IPS DF 6.9 (cell line): Measurements from ENCODE around the gene ZNHIT2.

ENCODE experiments used
- DNase-seq: peaks from one replicate; pipeline ENCODE4 v3.0.0-alpha.2; 2013; ENCODE audit warnings: low read depth, low spot score
- H3K27ac ChIP-seq: one replicate; pipeline ENCODE4 v1.5.1; 2013; ENCODE audit warnings: low read length, control low read depth
- H3K27me3 ChIP-seq: 2 replicates; pipeline ENCODE4 v1.6.1; 2013; ENCODE audit warnings: mild to moderate bottlenecking, low read length; ENCODE audit not compliant: control insufficient read depth, insufficient read depth
- H3K36me3 ChIP-seq: 2 replicates; pipeline ENCODE4 v1.6.1; 2013; ENCODE audit warnings: low read length; ENCODE audit not compliant: control insufficient read depth, insufficient read depth
- H3K4me1 ChIP-seq: 2 replicates; pipeline ENCODE4 v1.6.1; 2013; ENCODE audit warnings: low read length; ENCODE audit not compliant: control insufficient read depth, insufficient read depth
- H3K4me3 ChIP-seq: 2 replicates; pipeline ENCODE4 v1.5.1; 2013; ENCODE audit warnings: mild to moderate bottlenecking, low read length
- H3K9me3 ChIP-seq: 2 replicates; pipeline ENCODE4 v1.6.1; 2013; ENCODE audit warnings: low read length, inconsistent platforms; ENCODE audit not compliant: control insufficient read depth, insufficient read depth
- WGBS: extraction: QIAGEN DNeasy Blood & Tissue Kit; methylation state at CpG from one replicate; pipeline ENCODE4 v1.1.7; 2013; ENCODE audit warnings: mixed read lengths, missing lambda C conversion rate; ENCODE audit not compliant: insufficient read length, insufficient coverage; 5-methylcytosine and 5-hydroxymethylcytosine counted together

The ZNHIT2 gene

DNA sequence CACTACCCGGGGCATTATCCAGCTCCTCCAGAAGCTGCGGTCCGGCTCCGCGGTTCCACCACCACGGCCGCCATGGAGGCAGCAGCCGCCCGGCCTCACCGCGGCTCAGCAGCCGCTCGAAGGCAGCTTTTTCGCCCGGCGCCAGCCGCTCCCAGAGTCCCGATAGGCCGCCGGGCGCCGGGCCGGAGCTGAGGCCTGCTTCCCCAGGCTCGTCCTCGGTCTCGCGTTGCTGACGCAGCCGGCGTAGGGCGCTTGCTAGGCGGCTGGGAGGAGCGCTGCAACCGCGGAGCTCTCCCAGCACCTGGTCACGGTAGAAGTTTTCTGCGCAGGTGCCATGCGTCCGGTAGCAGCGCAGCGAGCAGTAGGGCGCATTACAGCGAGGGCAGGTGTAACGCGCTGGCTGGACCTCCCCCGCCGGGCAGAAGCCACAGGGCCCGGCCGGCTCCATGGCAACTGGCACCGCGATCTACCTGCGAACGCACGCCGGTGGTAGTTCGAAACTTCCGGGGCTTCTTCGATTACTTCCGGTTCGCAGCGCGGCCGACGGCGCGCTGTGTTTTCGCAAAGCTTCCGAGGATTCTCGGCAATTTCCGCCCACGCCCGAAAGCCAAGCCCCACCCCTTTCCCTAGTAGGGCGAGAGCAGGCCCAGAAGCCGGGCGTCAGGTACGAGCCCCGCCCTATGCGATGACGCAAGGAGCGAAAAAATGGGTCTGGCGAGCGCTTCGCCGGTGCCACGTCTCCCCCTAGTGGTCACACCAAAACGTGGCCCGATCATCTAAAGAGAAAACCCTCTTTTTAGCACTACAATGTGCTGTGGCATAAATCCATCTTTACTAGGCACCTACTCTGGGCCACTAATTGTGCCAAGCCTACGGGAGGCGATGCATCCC lies at the start of gene ZNHIT2:
TSS of gene ZNHIT2 (minus strand) at position 496 of the 891 bp plus-strand sequence. CDS start at position 448, 48 bp downstream.
- peak; percentile 95 for DNase-seq
- Histone ChIP-seq H3K27ac (no peak within 1 kb of the TSS), H3K36me3 (peaks cover 14% of the 10 kb centered on the region; the same call in 1 of the 2 replicates), H3K27me3 (no peaks in the 10 kb centered on the region), H3K4me3 (peak within 1 kb of the TSS; percentile 85), H3K4me1 (no peaks in the 10 kb centered on the region), H3K9me3 (no peaks in the 10 kb centered on the region)
- no CpG with 5 or more reads among the region's 89 CpGs for WGBS

GRCh38 chr11:65166893-65167292 lies 49.4 kb upstream of the ZNHIT2 start:
- no CpG with 5 or more reads among the region's 3 CpGs for WGBS
- Histone ChIP-seq H3K27me3 (no peaks in the 10 kb centered on the region), H3K4me3 (no peak overlapping the region), H3K36me3 (no peaks in the 10 kb centered on the region), H3K9me3 (no peaks in the 10 kb centered on the region), H3K4me1 (no peaks in the 10 kb centered on the region), H3K27ac (no peak overlapping the region)
- DNase-seq: no peak

DNA sequence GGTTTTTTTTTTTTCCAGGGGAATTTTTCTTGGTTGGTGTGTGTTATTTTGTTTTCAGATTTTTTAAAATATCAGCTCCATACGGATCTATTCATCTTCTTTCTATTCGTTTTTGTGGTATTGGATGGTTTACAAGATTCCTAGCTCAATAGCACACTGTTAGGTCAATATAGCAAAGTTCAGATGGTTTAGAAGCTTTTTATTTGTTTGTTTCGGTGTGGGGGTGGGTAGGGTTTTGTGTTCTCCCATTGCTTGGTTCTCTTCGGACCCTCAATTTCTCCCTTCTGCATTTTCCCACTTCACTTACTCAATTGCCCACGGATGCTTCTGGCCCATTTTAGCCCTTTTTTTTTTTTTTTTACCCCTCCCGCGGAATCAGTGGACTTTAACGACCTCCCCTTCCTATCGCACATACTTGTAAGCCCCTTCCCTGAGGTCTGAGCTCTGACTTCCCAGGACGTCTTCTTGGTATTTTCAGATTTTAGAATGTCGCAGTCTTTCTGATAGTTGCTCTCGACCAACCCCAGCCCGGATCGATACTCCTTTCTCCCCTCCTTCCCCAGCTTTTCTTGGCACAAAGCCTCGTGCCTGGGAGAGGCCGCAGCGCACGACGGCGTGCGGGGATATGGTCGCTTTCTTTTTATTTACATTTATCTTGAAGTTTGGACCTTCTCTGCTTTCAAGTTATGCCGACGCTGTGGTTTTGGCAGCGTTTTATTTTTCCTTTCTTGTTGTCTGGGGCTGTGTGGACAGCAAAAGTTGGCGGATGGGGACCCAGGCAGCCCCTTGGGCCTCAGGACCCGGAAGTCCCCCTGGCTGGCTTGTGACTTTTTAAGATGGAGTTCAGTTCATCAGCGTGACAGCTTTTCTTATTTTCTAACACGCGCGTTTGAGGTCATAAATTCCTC lies 48.2 kb upstream of the ZNHIT2 start:
- Histone ChIP-seq H3K27me3 (no peaks in the 10 kb centered on the region), H3K9me3 (no peaks in the 10 kb centered on the region), H3K27ac (no peak overlapping the region), H3K36me3 (no peaks in the 10 kb centered on the region), H3K4me3 (no peak overlapping the region), H3K4me1 (no peaks in the 10 kb centered on the region)
- no peak for DNase-seq
- whole genome bisulfite sequencing: no CpG with 5 or more reads among the region's 31 CpGs

DNA sequence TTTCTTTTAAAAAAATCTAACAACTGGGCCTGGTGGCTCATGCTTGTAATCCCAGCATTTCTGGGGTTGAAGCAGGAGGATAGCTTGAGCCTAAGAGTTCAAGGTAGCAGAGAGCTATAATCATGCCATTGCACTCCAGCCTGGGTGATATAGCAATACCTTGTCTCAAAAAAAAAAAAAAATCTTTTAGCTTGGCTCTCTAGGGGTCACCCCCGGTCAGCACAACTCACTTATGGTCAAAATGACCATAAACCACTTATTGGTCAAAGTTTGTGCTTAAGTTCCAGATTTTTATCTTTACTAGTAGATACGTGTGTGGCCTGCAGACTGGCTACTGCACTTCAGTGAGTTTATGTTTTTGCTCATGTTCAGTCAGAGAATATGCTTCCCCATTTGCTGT lies 46.2 kb upstream of the ZNHIT2 start:
- WGBS: no CpG with 5 or more reads among the region's 2 CpGs
- Histone ChIP-seq H3K27me3 (no peaks in the 10 kb centered on the region), H3K9me3 (no peaks in the 10 kb centered on the region), H3K27ac (no peak overlapping the region), H3K36me3 (no peaks in the 10 kb centered on the region), H3K4me3 (no peak overlapping the region), H3K4me1 (no peaks in the 10 kb centered on the region)
- DNase-seq: no peak

- Histone ChIP-seq H3K4me1 (no peaks in the 10 kb centered on the region), H3K9me3 (no peaks in the 10 kb centered on the region), H3K27ac (no peak overlapping the region), H3K4me3 (no peak overlapping the region), H3K36me3 (no peaks in the 10 kb centered on the region), H3K27me3 (no peaks in the 10 kb centered on the region)
- DNase-seq: no peak
- WGBS: no CpG with 5 or more reads among the region's 3 CpGs
These were observed 43.1 kb upstream of the ZNHIT2 start for GRCh38 chr11:65160643-65161042.

DNA sequence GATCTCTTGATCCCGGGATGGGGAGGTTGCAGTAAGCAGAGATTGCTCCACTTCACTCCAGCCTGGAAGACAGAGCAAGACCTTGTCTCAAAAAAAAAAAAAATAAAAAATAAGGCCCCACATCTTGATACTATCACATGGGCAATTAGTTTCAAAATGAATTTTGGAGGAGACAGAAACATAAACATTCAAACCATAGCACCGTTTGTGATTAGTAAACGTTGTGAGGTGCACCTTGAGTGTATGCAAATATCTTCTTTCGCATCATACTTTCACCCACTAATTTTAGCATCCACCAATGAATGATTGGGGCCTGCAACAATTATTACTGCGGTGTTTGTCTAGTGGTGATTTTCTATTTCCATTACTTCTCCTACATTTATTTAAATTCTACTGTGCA lies 41.5 kb upstream of the ZNHIT2 start:
- no peaks in the 10 kb centered on the region for H3K27me3 ChIP-seq
- H3K9me3 ChIP-seq: no peaks in the 10 kb centered on the region
- WGBS: no CpG with 5 or more reads among the region's 5 CpGs
- H3K27ac ChIP-seq: no peak overlapping the region
- no peak overlapping the region for H3K4me3 ChIP-seq
- no peaks in the 10 kb centered on the region for H3K36me3 ChIP-seq
- H3K4me1 ChIP-seq: no peaks in the 10 kb centered on the region
- DNase-seq: no peak

- Histone ChIP-seq H3K4me3 (no peak overlapping the region), H3K4me1 (no peaks in the 10 kb centered on the region), H3K27ac (no peak overlapping the region), H3K9me3 (no peaks in the 10 kb centered on the region), H3K27me3 (no peaks in the 10 kb centered on the region), H3K36me3 (no peaks in the 10 kb centered on the region)
- WGBS: no CpG with 5 or more reads among the region's 3 CpGs
- no peak for DNase-seq
These were observed 39.8 kb upstream of the ZNHIT2 start for GRCh38 chr11:65157336-65157735.

DNA sequence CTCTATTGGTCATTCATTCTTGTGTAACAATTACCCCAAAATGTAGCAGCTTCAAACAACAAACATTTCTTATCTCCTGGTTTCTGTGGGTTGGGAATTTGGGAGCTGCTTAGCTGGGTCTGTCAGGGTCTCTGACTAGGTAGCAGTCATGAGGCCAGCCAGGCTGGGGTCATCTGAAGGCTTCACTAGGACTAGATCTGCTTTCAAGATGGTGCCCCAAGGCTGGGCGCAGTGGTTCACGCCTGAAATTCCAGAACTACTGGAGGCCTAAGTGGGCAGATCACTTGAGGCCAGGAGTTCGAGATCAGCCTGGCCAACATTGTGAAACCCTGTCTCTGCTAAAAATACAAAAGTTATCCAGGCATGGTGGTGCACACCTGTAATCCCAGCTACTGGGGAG lies 39.4 kb upstream of the ZNHIT2 start:
- DNase-seq: no peak
- Histone ChIP-seq H3K27ac (no peak overlapping the region), H3K4me1 (no peaks in the 10 kb centered on the region), H3K36me3 (no peaks in the 10 kb centered on the region), H3K9me3 (no peaks in the 10 kb centered on the region), H3K4me3 (no peak overlapping the region), H3K27me3 (no peaks in the 10 kb centered on the region)
- WGBS: no CpG with 5 or more reads among the region's 3 CpGs

DNA sequence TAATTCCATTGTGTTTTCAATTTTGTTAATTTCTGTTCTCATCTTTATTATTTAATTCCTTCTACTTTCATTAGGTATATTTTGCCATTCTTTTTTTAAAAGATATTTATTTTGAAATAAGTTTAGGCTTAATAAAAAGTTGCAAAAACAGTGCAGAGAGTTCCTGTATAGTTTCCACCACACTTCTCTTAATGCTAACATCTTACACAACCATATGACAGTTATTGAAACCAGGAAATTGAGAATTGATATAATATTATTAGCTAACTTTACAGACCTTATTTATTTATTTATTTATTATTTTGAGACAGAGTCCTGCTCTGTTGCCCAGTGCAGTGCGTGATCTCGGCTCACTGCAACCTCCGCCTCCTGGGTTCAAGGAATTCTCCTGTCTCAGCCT lies 38.8 kb upstream of the ZNHIT2 start:
- no CpG with 5 or more reads among the region's 3 CpGs for WGBS
- Histone ChIP-seq H3K27me3 (no peaks in the 10 kb centered on the region), H3K9me3 (no peaks in the 10 kb centered on the region), H3K4me1 (no peaks in the 10 kb centered on the region), H3K27ac (no peak overlapping the region), H3K36me3 (no peaks in the 10 kb centered on the region), H3K4me3 (no peak overlapping the region)
- no peak for DNase-seq

DNA sequence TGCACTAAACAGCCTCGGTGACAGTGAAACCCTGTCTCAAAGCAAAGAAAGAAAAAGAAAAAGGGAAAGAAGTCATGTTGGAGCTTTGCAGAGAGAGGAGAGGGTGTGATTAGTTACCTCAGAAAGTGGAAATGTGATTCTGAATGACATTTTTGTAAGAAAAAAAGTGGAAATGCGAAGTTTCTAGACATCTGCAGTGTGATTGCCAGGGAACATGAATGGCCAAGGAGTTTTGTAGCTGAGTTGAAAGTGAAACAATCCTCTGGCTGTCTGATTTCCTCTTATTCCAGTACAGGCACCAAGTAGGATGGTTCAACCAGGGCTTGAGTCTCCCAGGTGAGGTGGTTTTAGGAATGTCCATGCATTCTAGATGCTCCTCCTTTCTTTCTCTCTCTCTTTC lies 34.6 kb upstream of the ZNHIT2 start:
- no peak overlapping the region for H3K27ac ChIP-seq
- H3K4me3 ChIP-seq: no peak overlapping the region
- no peaks in the 10 kb centered on the region for H3K9me3 ChIP-seq
- H3K4me1 ChIP-seq: peaks cover 2% of the 10 kb centered on the region; the same call in 1 of the 2 replicates
- H3K36me3 ChIP-seq: no peaks in the 10 kb centered on the region
- H3K27me3 ChIP-seq: no peaks in the 10 kb centered on the region
- no CpG with 5 or more reads among the region's 2 CpGs for WGBS
- DNase-seq: no peak
